Large intestine (tissue), 3 donors: ENCODE measurements around the gene PHETA1. TPM values are rescaled to one million over a fixed set of nuclear protein-coding genes. Genes with fewer than 3 reads are reported as not detected.
"Not testable (repeated sequence)": the region's sequence is repeated elsewhere in the genome, so short reads cannot be mapped to it uniquely, and the experiment has no call there.

Source experiments
- DNase-seq, 2 donors: peaks; one replicate each; pipeline versions ENCODE4 v3.0.0 to v3.0.0-alpha.2; 2013
- H3K27ac ChIP-seq: one replicate; pipeline ENCODE4 v1.5.1; 2013; ENCODE audit warnings: low read length
- H3K27me3 ChIP-seq: 2 replicates; pipeline ENCODE4 v1.6.1; 2013; ENCODE audit warnings: low read length; ENCODE audit not compliant: control insufficient read depth, insufficient read depth
- H3K36me3 ChIP-seq: 2 replicates; pipeline ENCODE4 v1.6.1; 2013; ENCODE audit warnings: low read length; ENCODE audit not compliant: control insufficient read depth, insufficient read depth
- H3K4me1 ChIP-seq: one replicate; pipeline ENCODE4 v1.6.1; 2013; ENCODE audit warnings: low read length; ENCODE audit not compliant: control insufficient read depth, insufficient read depth
- H3K4me3 ChIP-seq: one replicate; pipeline ENCODE4 v1.5.1; 2013; ENCODE audit warnings: low read length
- H3K9me3 ChIP-seq: one replicate; pipeline ENCODE4 v1.6.1; 2013; ENCODE audit warnings: mild to moderate bottlenecking, low read depth, low read length, moderate library complexity; ENCODE audit not compliant: control insufficient read depth
- WGBS: methylation state at CpG from one replicate; pipeline ENCODE4 v1.1.5; 2013; ENCODE audit warnings: low lambda C conversion rate; ENCODE audit not compliant: insufficient coverage; 5-methylcytosine and 5-hydroxymethylcytosine counted together
- polyA plus RNA-seq: library from polyadenylated mRNA; unstranded; fragments of 120-200 nt; gene quantifications from one replicate; pipeline ENCODE4 v1.2.1, GENCODE V29; 2013

PHETA1 gene
- polyA plus RNA-seq, 1 donor = 85.8 TPM

DNA sequence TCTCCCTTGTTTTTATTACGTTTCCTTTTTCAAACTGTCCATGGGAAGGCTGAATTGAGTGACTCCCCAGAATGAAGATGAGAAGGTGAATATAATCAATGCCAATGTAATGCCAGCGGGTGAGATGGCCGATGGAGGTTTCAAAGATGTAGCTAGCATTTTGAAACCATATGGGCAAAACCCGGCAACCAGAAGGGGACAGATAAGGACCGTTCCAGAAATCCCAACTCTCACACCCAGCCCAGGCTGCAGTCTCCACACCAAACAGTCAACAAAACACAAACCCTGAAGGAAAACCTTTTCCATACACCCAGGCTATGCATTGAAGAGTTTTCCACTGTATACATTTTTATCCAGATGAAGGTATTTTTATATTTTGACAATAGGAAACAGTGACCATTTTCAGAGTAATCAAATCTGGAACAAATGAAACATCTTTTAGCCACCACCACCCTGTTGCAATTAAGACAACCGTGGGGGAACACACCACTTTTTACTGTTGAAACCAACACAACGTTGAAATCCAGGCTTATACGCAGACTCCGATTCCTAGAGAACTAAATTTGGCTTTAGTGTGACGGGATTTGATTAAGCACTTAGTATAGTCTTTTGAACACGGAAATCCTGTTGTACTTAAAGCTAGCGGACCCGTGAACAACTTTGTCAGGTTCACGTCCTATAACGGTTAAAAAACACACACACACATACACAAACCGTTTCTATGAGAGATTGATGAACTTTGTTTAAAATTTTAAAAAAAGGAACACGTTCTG, 19.0 kb downstream of the PHETA1 start:
- no peak for DNase-seq

GRCh38 chr12:111349101-111349747, 19.7 kb downstream of the PHETA1 start:
- no peak overlapping the region for H3K4me3 ChIP-seq
- peaks cover 9% of the 10 kb centered on the region for H3K9me3 ChIP-seq
- no peak for DNase-seq
- no peaks in the 10 kb centered on the region for H3K27me3 ChIP-seq
- no peaks in the 10 kb centered on the region for H3K36me3 ChIP-seq
- WGBS = no CpG with 5 or more reads among the region's 11 CpGs
- H3K27ac ChIP-seq = no peak overlapping the region
- no peaks in the 10 kb centered on the region for H3K4me1 ChIP-seq

More for the DNA sequence above, 19.0 kb downstream of the PHETA1 start:
- WGBS = 100% methylated on average over 1 of the region's 17 CpGs
- Histone ChIP-seq H3K27me3 (no peaks in the 10 kb centered on the region), H3K4me1 (no peaks in the 10 kb centered on the region), H3K4me3 (no peak overlapping the region), H3K9me3 (peaks cover 9% of the 10 kb centered on the region), H3K27ac (no peak overlapping the region), H3K36me3 (no peaks in the 10 kb centered on the region)

GRCh38 chr12:111347891-111348644, 20.8 kb downstream of the PHETA1 start:
- no peaks in the 10 kb centered on the region for H3K4me1 ChIP-seq
- H3K36me3 ChIP-seq = no peaks in the 10 kb centered on the region
- peaks cover 9% of the 10 kb centered on the region for H3K9me3 ChIP-seq
- 100% methylated on average over 1 of the region's 18 CpGs for WGBS
- H3K4me3 ChIP-seq = no peak overlapping the region
- H3K27me3 ChIP-seq = no peaks in the 10 kb centered on the region
- DNase-seq = no peak
- no peak overlapping the region for H3K27ac ChIP-seq

- Histone ChIP-seq H3K4me1 (peaks cover 2% of the 10 kb centered on the region), H3K9me3 (peaks cover 9% of the 10 kb centered on the region), H3K27me3 (no peaks in the 10 kb centered on the region), H3K27ac (no peak overlapping the region), H3K4me3 (no peak overlapping the region), H3K36me3 (no peaks in the 10 kb centered on the region)
- no peak for DNase-seq
- WGBS = no CpG with 5 or more reads among the region's 4 CpGs
Observed at GRCh38 chr12:111344254-111344875, 24.5 kb downstream of the PHETA1 start.

DNA sequence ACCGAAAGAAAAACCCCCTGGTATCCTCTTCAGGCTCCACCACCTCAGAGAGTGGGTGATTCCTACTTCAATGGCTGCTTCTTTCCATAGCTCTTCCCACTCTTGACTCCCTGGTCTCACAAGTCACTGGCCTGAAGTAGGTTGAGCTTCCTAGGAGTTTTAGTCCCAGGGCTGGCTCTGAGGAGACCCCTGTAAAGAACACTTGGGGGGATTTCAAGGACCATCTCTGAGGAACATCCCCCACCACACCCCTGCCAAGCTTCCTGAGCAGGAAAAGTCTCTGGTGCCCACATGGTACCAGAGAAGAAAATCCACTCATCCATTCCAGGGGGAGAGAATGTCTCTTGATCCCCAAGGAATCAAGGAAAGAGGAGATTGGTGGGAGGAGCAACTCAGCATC, 25.7 kb downstream of the PHETA1 start:
- peaks cover 6% of the 10 kb centered on the region for H3K4me1 ChIP-seq
- H3K27ac ChIP-seq = no peak overlapping the region
- no CpG with 5 or more reads among the region's 1 CpG for WGBS
- no peaks in the 10 kb centered on the region for H3K27me3 ChIP-seq
- no peak overlapping the region for H3K4me3 ChIP-seq
- no peaks in the 10 kb centered on the region for H3K36me3 ChIP-seq
- H3K9me3 ChIP-seq = peaks cover 9% of the 10 kb centered on the region
- DNase-seq = no peak

DNA sequence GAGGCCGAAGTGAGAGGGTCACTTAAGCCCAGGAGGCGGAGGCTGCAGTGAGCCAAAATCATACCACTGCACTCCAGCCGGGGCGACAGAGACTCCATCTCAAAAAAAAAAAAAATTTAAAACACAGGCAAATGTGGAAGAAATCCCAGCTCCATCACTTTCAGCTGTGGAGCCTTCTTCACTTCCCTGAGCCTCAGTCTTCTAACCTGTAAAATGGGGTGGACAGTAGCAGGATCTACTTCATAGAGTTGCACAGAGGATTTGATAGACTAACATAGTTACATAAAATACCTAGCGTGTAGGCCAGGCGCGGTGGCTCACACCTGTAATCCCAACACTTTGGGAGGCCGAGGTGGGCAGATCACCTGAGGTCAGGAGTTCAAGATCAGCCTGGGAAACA, 26.5 kb downstream of the PHETA1 start:
- no CpG with 5 or more reads among the region's 8 CpGs for WGBS

GRCh38 chr12:111341426-111342065, 27.3 kb downstream of the PHETA1 start:
- H3K4me3 ChIP-seq = no peak overlapping the region
- H3K9me3 ChIP-seq = no peaks in the 10 kb centered on the region
- no peaks in the 10 kb centered on the region for H3K27me3 ChIP-seq
- DNase-seq = no peak
- peaks cover 6% of the 10 kb centered on the region for H3K4me1 ChIP-seq
- no peak overlapping the region for H3K27ac ChIP-seq
- WGBS = no CpG with 5 or more reads among the region's 20 CpGs
- H3K36me3 ChIP-seq = no peaks in the 10 kb centered on the region

More for the DNA sequence above, 26.5 kb downstream of the PHETA1 start:
- Histone ChIP-seq H3K9me3 (peaks cover under 1% of the 10 kb centered on the region), H3K4me3 (no peak overlapping the region), H3K27me3 (no peaks in the 10 kb centered on the region), H3K36me3 (no peaks in the 10 kb centered on the region), H3K4me1 (peaks cover 6% of the 10 kb centered on the region), H3K27ac (no peak overlapping the region)
- no peak for DNase-seq

DNA sequence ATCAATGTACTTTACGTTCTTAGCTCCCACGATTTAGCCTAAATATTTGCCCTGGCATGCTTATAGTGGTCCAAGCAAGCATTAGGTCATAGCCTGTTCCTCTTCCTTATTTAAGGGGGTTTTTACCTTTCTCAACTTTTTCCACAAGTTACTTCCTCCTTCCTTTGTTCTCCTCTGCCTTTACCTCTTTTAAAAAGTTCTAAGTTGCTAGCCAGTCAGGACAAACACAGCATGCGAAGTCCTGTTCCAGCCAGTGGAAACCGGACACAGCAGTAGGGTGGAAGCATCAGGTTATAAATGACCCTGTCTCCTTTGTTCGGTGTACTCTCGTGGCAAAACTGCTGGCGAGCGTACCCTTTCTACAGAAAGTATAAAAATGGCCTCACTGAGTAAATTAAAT, 28.2 kb downstream of the PHETA1 start:
- H3K36me3 ChIP-seq = not testable (repeated sequence)
- 95% methylated on average over 3 of the region's 8 CpGs for WGBS

DNA sequence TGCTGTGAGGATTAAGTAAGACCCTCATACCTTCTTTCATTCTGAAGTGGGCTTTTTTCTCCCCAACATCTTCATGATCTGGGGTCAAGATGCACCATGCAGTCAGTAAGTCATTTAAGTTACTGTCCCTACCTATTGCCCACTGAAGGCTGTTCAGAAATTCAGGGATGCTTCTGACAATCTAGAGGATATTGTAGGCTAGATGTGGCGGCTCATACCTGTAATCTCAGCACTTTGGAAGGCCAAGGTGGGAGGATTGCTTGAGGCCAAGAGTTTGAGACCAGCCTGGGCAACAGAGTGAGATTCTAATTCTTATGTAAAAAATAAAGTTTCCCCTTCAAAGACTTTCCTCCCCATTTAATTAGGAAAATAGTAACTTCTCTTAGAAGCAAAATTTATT, 28.7 kb downstream of the PHETA1 start:
- no peak overlapping the region for H3K4me3 ChIP-seq
- no peaks in the 10 kb centered on the region for H3K36me3 ChIP-seq
- H3K4me1 ChIP-seq = peaks cover 6% of the 10 kb centered on the region
- H3K9me3 ChIP-seq = no peaks in the 10 kb centered on the region
- H3K27ac ChIP-seq = no peak overlapping the region
- H3K27me3 ChIP-seq = no peaks in the 10 kb centered on the region
- DNase-seq = no peak
- no CpG with 5 or more reads among the region's 1 CpG for WGBS

More for the DNA sequence above, 28.2 kb downstream of the PHETA1 start:
- H3K27ac ChIP-seq, H3K9me3 ChIP-seq, H3K4me3 ChIP-seq, DNase-seq, H3K27me3 ChIP-seq, H3K4me1 ChIP-seq: not testable (repeated sequence)
